Measurements from ENCODE around the gene HSPB2.

DNA sequence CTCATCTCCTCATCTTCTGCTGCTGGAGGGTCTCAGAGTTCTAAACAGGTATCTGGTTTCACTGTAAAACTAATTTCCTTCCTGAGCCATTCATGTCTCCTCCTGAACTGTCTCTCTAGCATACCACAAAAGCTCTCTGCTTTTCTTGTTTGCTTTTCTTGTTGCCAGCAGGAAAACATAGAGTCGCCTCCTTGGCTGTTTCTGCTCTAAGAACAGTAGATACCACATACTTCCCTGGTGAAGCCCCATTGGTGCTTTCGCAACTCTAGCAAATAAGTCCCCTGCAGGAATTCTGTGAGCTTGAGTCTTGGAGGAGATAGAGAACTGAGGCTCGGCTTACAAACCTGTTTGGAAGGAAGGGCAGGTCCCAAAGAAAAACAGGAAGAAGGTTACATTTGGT is 31.6 kb downstream of the HSPB2 start:
- TF ChIP-seq CTCF (IDR thresholded peaks at IDR 0.05) (no peak), SMAD3 (CRISPR knock-in tag; IDR thresholded peaks at IDR 0.05; ENCODE audit: borderline replicate concordance) (no peak), RELA (CRISPR knock-in tag; IDR thresholded peaks at IDR 0.05; ENCODE audit: borderline replicate concordance) (no peak), NR1H2 (CRISPR knock-in tag; IDR thresholded peaks at IDR 0.05) (no peak), NR3C1 (CRISPR knock-in tag; conservative IDR thresholded peaks at IDR 0.05; ENCODE audit: low read depth) (no peak), ATF3 (CRISPR knock-in tag; conservative IDR thresholded peaks at IDR 0.05) (no peak), ZNF512 (CRISPR knock-in tag; IDR thresholded peaks at IDR 0.05; ENCODE audit: borderline replicate concordance) (no peak)
- TF ChIP-seq, protein P1, sequence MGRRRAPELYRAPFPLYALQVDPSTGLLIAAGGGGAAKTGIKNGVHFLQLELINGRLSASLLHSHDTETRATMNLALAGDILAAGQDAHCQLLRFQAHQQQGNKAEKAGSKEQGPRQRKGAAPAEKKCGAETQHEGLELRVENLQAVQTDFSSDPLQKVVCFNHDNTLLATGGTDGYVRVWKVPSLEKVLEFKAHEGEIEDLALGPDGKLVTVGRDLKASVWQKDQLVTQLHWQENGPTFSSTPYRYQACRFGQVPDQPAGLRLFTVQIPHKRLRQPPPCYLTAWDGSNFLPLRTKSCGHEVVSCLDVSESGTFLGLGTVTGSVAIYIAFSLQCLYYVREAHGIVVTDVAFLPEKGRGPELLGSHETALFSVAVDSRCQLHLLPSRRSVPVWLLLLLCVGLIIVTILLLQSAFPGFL (CRISPR knock-in tag; IDR thresholded peaks at IDR 0.05; ENCODE audit: borderline replicate concordance) = no peak
- TF ChIP-seq, protein P2, sequence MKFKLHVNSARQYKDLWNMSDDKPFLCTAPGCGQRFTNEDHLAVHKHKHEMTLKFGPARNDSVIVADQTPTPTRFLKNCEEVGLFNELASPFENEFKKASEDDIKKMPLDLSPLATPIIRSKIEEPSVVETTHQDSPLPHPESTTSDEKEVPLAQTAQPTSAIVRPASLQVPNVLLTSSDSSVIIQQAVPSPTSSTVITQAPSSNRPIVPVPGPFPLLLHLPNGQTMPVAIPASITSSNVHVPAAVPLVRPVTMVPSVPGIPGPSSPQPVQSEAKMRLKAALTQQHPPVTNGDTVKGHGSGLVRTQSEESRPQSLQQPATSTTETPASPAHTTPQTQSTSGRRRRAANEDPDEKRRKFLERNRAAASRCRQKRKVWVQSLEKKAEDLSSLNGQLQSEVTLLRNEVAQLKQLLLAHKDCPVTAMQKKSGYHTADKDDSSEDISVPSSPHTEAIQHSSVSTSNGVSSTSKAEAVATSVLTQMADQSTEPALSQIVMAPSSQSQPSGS (CRISPR knock-in tag; IDR thresholded peaks at IDR 0.05; ENCODE audit: borderline replicate concordance, low read depth) = no peak
- TF ChIP-seq, protein P3, sequence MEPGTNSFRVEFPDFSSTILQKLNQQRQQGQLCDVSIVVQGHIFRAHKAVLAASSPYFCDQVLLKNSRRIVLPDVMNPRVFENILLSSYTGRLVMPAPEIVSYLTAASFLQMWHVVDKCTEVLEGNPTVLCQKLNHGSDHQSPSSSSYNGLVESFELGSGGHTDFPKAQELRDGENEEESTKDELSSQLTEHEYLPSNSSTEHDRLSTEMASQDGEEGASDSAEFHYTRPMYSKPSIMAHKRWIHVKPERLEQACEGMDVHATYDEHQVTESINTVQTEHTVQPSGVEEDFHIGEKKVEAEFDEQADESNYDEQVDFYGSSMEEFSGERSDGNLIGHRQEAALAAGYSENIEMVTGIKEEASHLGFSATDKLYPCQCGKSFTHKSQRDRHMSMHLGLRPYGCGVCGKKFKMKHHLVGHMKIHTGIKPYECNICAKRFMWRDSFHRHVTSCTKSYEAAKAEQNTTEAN (CRISPR knock-in tag; IDR thresholded peaks at IDR 0.05) = no peak
- TF ChIP-seq, protein P4, sequence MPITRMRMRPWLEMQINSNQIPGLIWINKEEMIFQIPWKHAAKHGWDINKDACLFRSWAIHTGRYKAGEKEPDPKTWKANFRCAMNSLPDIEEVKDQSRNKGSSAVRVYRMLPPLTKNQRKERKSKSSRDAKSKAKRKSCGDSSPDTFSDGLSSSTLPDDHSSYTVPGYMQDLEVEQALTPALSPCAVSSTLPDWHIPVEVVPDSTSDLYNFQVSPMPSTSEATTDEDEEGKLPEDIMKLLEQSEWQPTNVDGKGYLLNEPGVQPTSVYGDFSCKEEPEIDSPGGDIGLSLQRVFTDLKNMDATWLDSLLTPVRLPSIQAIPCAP (CRISPR knock-in tag; IDR thresholded peaks at IDR 0.05) = no peak

All from WTC11 (cell line).